Osteocyte (in vitro differentiated cells): ENCODE measurements around the gene CXXC5. TPM values are rescaled to one million over a fixed set of nuclear protein-coding genes. Genes with fewer than 3 reads are reported as not detected.
A peak's percentile ranks its signal among the peaks of the same experiment; 100 is the strongest.

ENCODE experiments used
- DNase-seq: peaks from one replicate; pipeline ENCODE4 v3.0.0; 2021; ENCODE audit warnings: mixed read lengths; ENCODE audit not compliant: unreplicated experiment; ENCODE audit errors: extremely low spot score
- H3K27ac Mint-ChIP-seq: one replicate; pipeline ENCODE4 v1.8.0; 2021; ENCODE audit warnings: mild to moderate bottlenecking, mixed read lengths; ENCODE audit not compliant: unreplicated experiment
- H3K27me3 Mint-ChIP-seq: one replicate; pipeline ENCODE4 v1.8.0; 2021; ENCODE audit warnings: mixed read lengths; ENCODE audit not compliant: unreplicated experiment
- H3K36me3 Mint-ChIP-seq: one replicate; pipeline ENCODE4 v1.8.0; 2021; ENCODE audit warnings: mixed read lengths; ENCODE audit not compliant: unreplicated experiment
- H3K4me1 Mint-ChIP-seq: one replicate; pipeline ENCODE4 v1.8.0; 2021; ENCODE audit warnings: mixed read lengths; ENCODE audit not compliant: unreplicated experiment
- H3K4me3 Mint-ChIP-seq: one replicate; pipeline ENCODE4 v1.8.0; 2021; ENCODE audit warnings: mild to moderate bottlenecking, moderate library complexity, mixed read lengths; ENCODE audit not compliant: unreplicated experiment
- H3K9me3 Mint-ChIP-seq: one replicate; pipeline ENCODE4 v1.8.0; 2021; ENCODE audit warnings: mixed read lengths; ENCODE audit not compliant: unreplicated experiment
- CTCF ChIP-seq: fragments of 200-600 bp; sonication (generic); IDR thresholded peaks from 2 replicates; pipeline ENCODE4 v1.5.0; 2021; ENCODE audit warnings: antibody characterized with exemption, mild to moderate bottlenecking, moderate library complexity
- total RNA-seq: library from RNA; stranded (reverse); gene quantifications from 2 replicates; pipeline ENCODE4 v1.2.1, GENCODE V29; 2021

Gene CXXC5
- total RNA-seq, 1 donor from 2014 or later, result 259 TPM

GRCh38 chr5:139636207-139636792 lies 11.8 kb upstream of the CXXC5 start:
- H3K4me1 Mint-ChIP-seq, result peaks cover 55% of the 10 kb centered on the region
- DNase-seq, result no peak
- H3K27ac Mint-ChIP-seq, result peak overlapping the region; percentile 90
- H3K27me3 Mint-ChIP-seq, result no peaks in the 10 kb centered on the region
- H3K4me3 Mint-ChIP-seq, result peak overlapping the region; percentile 58
- no peaks in the 10 kb centered on the region for H3K9me3 Mint-ChIP-seq
- H3K36me3 Mint-ChIP-seq, result no peaks in the 10 kb centered on the region
- TF ChIP-seq CTCF, result no peak

DNA sequence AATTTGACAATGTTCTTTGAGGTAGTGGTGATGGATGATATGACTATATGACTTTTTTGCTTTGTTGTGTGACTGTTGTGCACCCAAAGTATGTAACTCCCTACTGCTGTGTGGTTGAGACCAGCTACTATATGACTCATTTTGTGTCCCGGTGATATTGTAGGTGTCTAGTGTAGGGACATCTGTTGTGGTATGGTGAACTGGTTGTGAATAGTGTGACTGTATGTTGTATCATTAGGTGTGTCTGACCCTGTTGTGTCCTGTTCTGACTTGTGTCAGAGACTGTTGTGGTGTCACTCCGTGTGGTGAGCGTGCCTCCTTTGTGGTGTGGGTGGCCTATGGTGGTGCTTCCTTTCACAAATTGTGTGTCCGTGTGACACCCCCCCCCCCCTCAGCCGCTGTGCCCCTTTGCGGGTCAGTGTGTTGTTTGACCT lies 11.2 kb upstream of the CXXC5 start:
- no peak for TF ChIP-seq CTCF
- no peaks in the 10 kb centered on the region for H3K9me3 Mint-ChIP-seq
- H3K36me3 Mint-ChIP-seq, result no peaks in the 10 kb centered on the region
- no peak for DNase-seq
- H3K27ac Mint-ChIP-seq, result peak overlapping the region; percentile 90
- peaks cover 55% of the 10 kb centered on the region for H3K4me1 Mint-ChIP-seq
- peak overlapping the region; percentile 58 for H3K4me3 Mint-ChIP-seq
- H3K27me3 Mint-ChIP-seq, result no peaks in the 10 kb centered on the region

- Mint-ChIP-seq H3K9me3 (no peaks in the 10 kb centered on the region), H3K27me3 (no peaks in the 10 kb centered on the region), H3K36me3 (no peaks in the 10 kb centered on the region), H3K4me3 (peak overlapping the region; percentile 58), H3K4me1 (peaks cover 55% of the 10 kb centered on the region), H3K27ac (peak overlapping the region; percentile 98)
- peak; percentile 94 for DNase-seq
- peak; percentile 29 for TF ChIP-seq CTCF
These were observed 10.6 kb upstream of the CXXC5 start for GRCh38 chr5:139637438-139638089.

GRCh38 chr5:139638090-139638735 lies 9.9 kb upstream of the CXXC5 start:
- no peak for TF ChIP-seq CTCF
- H3K36me3 Mint-ChIP-seq, result no peaks in the 10 kb centered on the region

More at GRCh38 chr5:139638090-139638735, 9.9 kb upstream of the CXXC5 start:
- H3K27me3 Mint-ChIP-seq, result no peaks in the 10 kb centered on the region
- peak; percentile 93 for DNase-seq
- H3K4me3 Mint-ChIP-seq, result peak overlapping the region; percentile 58
- no peaks in the 10 kb centered on the region for H3K9me3 Mint-ChIP-seq
- H3K27ac Mint-ChIP-seq, result peak overlapping the region; percentile 98
- H3K4me1 Mint-ChIP-seq, result peaks cover 57% of the 10 kb centered on the region
